Stimulated activated CD4-positive, alpha-beta T cell treated with anti-CD3 and anti-CD28 coated beads, Interleukin-1b, Interleukin-23, amount 100 ng/mL, for 48 hours (primary cell): Measurements from ENCODE around the gene LTF.
"Not testable (repeated sequence)": the region's sequence is repeated elsewhere in the genome, so short reads cannot be mapped to it uniquely, and the experiment has no call there.

Source experiments
- DNase-seq: peaks from one replicate; pipeline ENCODE4 v3.0.0-alpha.2; 2020

Gene LTF

DNA sequence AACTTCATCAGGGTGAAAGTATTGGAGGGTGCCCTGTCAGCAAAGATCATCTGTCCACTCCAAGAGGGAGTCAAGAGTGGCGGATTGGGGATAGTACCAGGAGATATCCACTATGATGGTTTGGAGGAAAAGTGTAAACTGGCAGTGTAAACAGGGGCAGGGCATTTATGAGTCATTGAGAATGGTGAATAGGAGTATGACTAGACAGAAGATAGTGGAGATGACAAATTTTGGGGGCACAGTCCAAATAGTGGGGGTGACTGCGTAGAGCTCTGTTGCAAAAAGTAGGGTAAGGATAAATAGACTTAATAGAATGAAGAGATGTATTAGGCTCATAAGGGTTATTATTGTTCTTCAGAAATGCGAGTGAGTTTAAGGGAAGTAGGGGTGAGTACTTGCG, 75.9 kb downstream of the LTF start:
- not testable (repeated sequence) for DNase-seq

DNA sequence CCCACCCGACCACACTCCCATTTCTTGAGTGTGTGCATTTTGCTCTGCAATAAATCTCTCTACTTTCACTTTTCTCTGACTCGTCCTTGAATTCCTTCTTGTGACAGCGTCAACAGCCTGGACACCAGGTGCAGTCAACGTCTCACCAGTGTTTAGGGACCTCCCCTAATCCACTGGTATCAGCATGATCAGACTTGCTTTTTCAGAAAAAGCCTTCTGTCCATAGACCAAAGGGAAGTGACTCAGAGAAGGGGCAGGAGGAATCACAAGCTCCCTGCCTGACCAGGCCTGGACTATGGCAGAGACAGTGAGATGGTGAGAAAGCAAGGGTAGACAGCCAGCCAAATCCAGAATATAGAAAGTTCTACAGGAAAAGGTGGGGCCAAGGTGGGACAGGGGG, 78.5 kb downstream of the LTF start:
- DNase-seq, result no peak
